Duodenal mucosa (tissue), 2 donors: ENCODE data around the gene RAB33A.
"Not testable (repeated sequence)": the region's sequence is repeated elsewhere in the genome, so short reads cannot be mapped to it uniquely, and the experiment has no call there.

Experiments used
- H3K27ac ChIP-seq: one replicate; pipeline ENCODE4 v1.7.0; 2013; ENCODE audit warnings: low read depth, low read length
- H3K27me3 ChIP-seq, 2 donors: one replicate each; pipeline ENCODE4 v1.7.0; 2013; ENCODE audit warnings: low read length in 2 of 2, control low read depth in 1 of 2; ENCODE audit not compliant: insufficient read depth in 2 of 2, control insufficient read depth in 1 of 2
- H3K36me3 ChIP-seq, 2 donors: one replicate each; pipeline ENCODE4 v1.7.0; 2013; ENCODE audit warnings: low read length in 2 of 2, control low read depth in 1 of 2; ENCODE audit not compliant: insufficient read depth in 2 of 2, control insufficient read depth in 1 of 2
- H3K4me1 ChIP-seq, 2 donors: one replicate each; pipeline ENCODE4 v1.7.0; 2013; ENCODE audit warnings: low read length in 2 of 2, control low read depth in 1 of 2; ENCODE audit not compliant: insufficient read depth in 2 of 2, control insufficient read depth in 1 of 2
- H3K4me3 ChIP-seq, 2 donors: one replicate each; pipeline ENCODE4 v1.7.0; 2013; ENCODE audit warnings: low read length in 2 of 2, low read depth in 1 of 2
- H3K9ac ChIP-seq, 2 donors: one replicate each; pipeline ENCODE4 v1.7.0; 2013; ENCODE audit warnings: low read length in 2 of 2, low read depth in 1 of 2
- H3K9me3 ChIP-seq, 2 donors: one replicate each; pipeline ENCODE4 v1.7.0; 2013; ENCODE audit warnings: low read length in 2 of 2, control low read depth in 1 of 2; ENCODE audit not compliant: control insufficient read depth in 1 of 2

The RAB33A gene

GRCh38 chrX:130228871-130229270 lies 57.1 kb downstream of the RAB33A start:
- no peak overlapping the region for H3K9ac ChIP-seq
- H3K9me3 ChIP-seq, result no peaks in the 10 kb centered on the region
- H3K27ac ChIP-seq, result no peak overlapping the region
- peaks cover 0 to 8% of the 10 kb centered on the region in 2 donors for H3K36me3 ChIP-seq
- H3K4me3 ChIP-seq, result no peak overlapping the region
- H3K27me3 ChIP-seq, result no peaks in the 10 kb centered on the region
- no peaks in the 10 kb centered on the region for H3K4me1 ChIP-seq

DNA sequence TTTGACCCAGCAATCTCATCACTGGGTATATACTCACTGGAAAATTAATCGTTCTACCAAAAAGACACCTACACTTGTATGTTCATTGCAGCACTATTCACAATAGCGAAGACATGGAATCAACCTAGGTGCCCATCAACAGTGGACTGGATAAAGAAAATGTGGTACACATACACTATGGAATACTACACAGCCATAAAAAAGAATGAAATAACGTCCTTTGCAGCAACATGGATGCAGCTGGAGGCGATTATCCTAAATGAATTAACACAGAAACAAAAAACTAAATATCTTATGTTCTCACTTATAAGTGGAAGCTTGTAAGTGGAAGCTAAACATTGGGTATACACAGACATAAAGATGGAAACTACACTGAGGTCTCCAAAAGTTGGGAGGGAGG lies 59.4 kb downstream of the RAB33A start:
- not testable (repeated sequence) for H3K9ac ChIP-seq, H3K27ac ChIP-seq, H3K4me1 ChIP-seq, H3K9me3 ChIP-seq, H3K27me3 ChIP-seq, H3K36me3 ChIP-seq, H3K4me3 ChIP-seq
